MM.1S (cell line): ENCODE results near the gene ATF7.

Experiments used
- DNase-seq: peaks from one replicate; pipeline ENCODE4 v3.0.0-alpha.2; 2015
- H2AFZ ChIP-seq: fragments of 300-600 bp; sonication (generic); 2 replicates; pipeline ENCODE4 v1.6.0; 2016; ENCODE audit warnings: antibody characterized with exemption, low read length
- H3F3A ChIP-seq: fragments of 300-600 bp; sonication (generic); 2 replicates; pipeline ENCODE4 v1.6.1; 2016; ENCODE audit warnings: mild to moderate bottlenecking, antibody characterized with exemption, low read length, moderate library complexity, mixed read lengths; ENCODE audit not compliant: insufficient read depth
- H3K27ac ChIP-seq: fragments of 300-600 bp; sonication (generic); 2 replicates; pipeline ENCODE4 v1.5.1; 2016; ENCODE audit warnings: mild to moderate bottlenecking, low read length
- H3K27me3 ChIP-seq: fragments of 300-600 bp; sonication (generic); replicated peaks from 2 replicates; pipeline ENCODE4 v1.6.0; 2016; ENCODE audit warnings: low read length; ENCODE audit not compliant: insufficient read depth
- H3K36me3 ChIP-seq: fragments of 300-600 bp; sonication (generic); replicated peaks from 2 replicates; pipeline ENCODE4 v1.6.1; 2016; ENCODE audit warnings: mild to moderate bottlenecking, low read length, mixed read lengths; ENCODE audit not compliant: insufficient read depth
- H3K4me1 ChIP-seq: fragments of 300-600 bp; sonication (generic); 2 replicates; pipeline ENCODE4 v1.6.1; 2016; ENCODE audit warnings: low read length, mixed read lengths
- H3K4me2 ChIP-seq: fragments of 300-600 bp; sonication (generic); 2 replicates; pipeline ENCODE4 v1.6.0; 2016; ENCODE audit warnings: low read depth, low read length
- H3K4me3 ChIP-seq: fragments of 300-600 bp; sonication (generic); 2 replicates; pipeline ENCODE4 v1.5.1; 2016; ENCODE audit warnings: low read length, mixed read lengths
- H3K79me2 ChIP-seq: fragments of 300-600 bp; sonication (generic); 2 replicates; pipeline ENCODE4 v1.6.1; 2016; ENCODE audit warnings: mixed run types, low read length, mixed read lengths
- H3K9ac ChIP-seq: fragments of 300-600 bp; sonication (generic); 2 replicates; pipeline ENCODE4 v1.6.1; 2016; ENCODE audit warnings: low read length, mixed read lengths
- H3K9me2 ChIP-seq: fragments of 300-600 bp; sonication (generic); replicated peaks from 2 replicates; pipeline ENCODE4 v1.6.1; 2016; ENCODE audit warnings: mild to moderate bottlenecking, low read length, mixed read lengths; ENCODE audit not compliant: insufficient read depth
- H3K9me3 ChIP-seq: fragments of 300-600 bp; sonication (generic); replicated peaks from 2 replicates; pipeline ENCODE4 v1.6.1; 2016; ENCODE audit warnings: mild to moderate bottlenecking, low read length, mixed read lengths; ENCODE audit not compliant: insufficient read depth
- H4K20me1 ChIP-seq: fragments of 300-600 bp; sonication (generic); 2 replicates; pipeline ENCODE4 v1.6.1; 2016; ENCODE audit warnings: mild to moderate bottlenecking, low read length, moderate library complexity, mixed read lengths; ENCODE audit not compliant: insufficient read depth
- EZH2 ChIP-seq: fragments of 300-600 bp; sonication (generic); optimal IDR thresholded peaks from 2 replicates; pipeline ENCODE3; 2017; ENCODE audit warnings: low read depth, mild to moderate bottlenecking, antibody characterized with exemption, low read length, mixed read lengths
- EZH2phosphoT487 ChIP-seq: fragments of 300-600 bp; sonication (generic); IDR thresholded peaks from 2 replicates; pipeline ENCODE4 v1.6.1; 2018; ENCODE audit warnings: antibody characterized with exemption, low read length
- TF ChIP-seq, protein P1 (sequence below): fragments of 300-600 bp; sonication (generic); IDR thresholded peaks from 2 replicates; pipeline ENCODE4 v1.5.1; 2016; ENCODE audit warnings: antibody characterized with exemption, low read length, mixed read lengths

ATF7 gene

DNA sequence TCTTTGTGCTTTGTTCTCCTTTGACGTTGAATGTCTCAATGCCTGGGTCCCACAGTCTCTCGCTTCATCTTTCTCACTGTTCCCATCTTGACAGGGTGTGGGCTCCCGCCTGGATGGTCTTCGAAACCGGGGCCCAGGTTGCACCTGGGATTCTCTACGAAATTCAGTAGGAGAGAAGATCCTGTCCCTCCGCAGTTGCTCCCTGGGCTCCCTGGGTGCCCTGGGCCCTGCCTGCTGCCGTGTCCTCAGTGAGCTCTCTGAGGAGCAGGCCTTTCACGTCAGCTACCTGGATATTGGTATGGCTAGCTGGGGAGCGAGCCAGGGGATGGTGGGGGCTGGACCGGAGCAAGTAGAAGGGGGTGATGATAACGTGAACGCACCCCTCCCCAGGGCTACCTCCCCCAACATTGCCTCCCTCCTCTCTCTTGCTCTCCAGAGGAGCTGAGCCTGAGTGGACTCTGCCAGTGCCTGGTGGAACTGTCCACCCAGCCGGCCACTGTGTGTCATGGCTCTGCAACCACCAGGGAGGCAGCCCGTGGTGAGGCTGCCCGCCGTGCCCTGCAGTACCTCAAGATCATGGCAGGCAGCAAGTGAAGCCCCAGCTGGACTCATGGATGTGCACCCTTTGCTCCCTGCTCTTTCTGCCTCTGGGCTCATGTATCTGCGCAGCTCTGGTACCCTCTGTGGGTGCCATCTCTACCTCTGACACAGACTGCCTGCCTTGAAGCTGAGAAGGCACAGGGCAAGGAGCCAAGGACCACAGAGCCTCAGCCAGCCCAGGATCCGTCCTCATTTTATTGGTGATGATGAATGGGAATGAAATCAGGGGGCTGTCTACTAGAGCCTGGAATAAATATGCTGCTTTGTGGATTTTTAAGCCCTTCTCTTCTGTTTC is 120.4 kb downstream of the ATF7 start:
- Histone ChIP-seq H3K9ac (no peak overlapping the region), H3K36me3 (no peaks in the 10 kb centered on the region)

DNA sequence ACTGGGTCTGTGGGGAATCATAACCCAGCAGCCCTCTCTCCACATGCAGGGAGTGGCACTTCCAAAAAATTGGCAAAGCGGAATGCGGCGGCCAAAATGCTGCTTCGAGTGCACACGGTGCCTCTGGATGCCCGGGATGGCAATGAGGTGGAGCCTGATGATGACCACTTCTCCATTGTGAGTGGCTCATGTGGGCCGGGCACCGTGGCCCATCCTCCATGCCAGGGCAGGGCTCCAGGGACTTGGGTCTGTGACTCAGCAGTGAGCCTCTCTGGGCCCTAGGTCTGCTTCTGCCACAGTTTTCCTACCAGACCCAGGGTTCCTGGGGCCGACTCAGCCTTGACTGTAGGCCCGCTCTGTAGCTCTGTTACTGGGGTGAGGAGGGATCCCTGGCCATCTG is 121.1 kb downstream of the ATF7 start:
- DNase-seq = no peak
- Histone ChIP-seq H3F3A (peaks cover 5% of the 10 kb centered on the region), H3K79me2 (peaks cover 32% of the 10 kb centered on the region), H3K27me3 (no peaks in the 10 kb centered on the region), H3K4me1 (peaks cover 13% of the 10 kb centered on the region), H3K36me3 (no peaks in the 10 kb centered on the region), H3K27ac (no peak overlapping the region), H3K4me2 (no peak overlapping the region), H3K4me3 (no peak overlapping the region), H3K9me2 (no peaks in the 10 kb centered on the region), H3K9me3 (no peaks in the 10 kb centered on the region), H3K9ac (no peak overlapping the region), H4K20me1 (no peaks in the 10 kb centered on the region), H2AFZ (no peak overlapping the region)
- no peak for TF ChIP-seq EZH2
- TF ChIP-seq, protein P1, sequence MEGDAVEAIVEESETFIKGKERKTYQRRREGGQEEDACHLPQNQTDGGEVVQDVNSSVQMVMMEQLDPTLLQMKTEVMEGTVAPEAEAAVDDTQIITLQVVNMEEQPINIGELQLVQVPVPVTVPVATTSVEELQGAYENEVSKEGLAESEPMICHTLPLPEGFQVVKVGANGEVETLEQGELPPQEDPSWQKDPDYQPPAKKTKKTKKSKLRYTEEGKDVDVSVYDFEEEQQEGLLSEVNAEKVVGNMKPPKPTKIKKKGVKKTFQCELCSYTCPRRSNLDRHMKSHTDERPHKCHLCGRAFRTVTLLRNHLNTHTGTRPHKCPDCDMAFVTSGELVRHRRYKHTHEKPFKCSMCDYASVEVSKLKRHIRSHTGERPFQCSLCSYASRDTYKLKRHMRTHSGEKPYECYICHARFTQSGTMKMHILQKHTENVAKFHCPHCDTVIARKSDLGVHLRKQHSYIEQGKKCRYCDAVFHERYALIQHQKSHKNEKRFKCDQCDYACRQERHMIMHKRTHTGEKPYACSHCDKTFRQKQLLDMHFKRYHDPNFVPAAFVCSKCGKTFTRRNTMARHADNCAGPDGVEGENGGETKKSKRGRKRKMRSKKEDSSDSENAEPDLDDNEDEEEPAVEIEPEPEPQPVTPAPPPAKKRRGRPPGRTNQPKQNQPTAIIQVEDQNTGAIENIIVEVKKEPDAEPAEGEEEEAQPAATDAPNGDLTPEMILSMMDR = no peak
- no peak for TF ChIP-seq EZH2phosphoT487

More for the DNA sequence above, 120.4 kb downstream of the ATF7 start:
- Histone ChIP-seq H3K4me2 (no peak overlapping the region), H3K27ac (no peak overlapping the region), H3K79me2 (peaks cover 30% of the 10 kb centered on the region), H3K9me2 (no peaks in the 10 kb centered on the region), H2AFZ (no peak overlapping the region), H3K9me3 (no peaks in the 10 kb centered on the region), H4K20me1 (no peaks in the 10 kb centered on the region), H3F3A (no peaks in the 10 kb centered on the region; the same call in none of the 2 replicates), H3K4me3 (no peak overlapping the region), H3K4me1 (peaks cover 13% of the 10 kb centered on the region), H3K27me3 (no peaks in the 10 kb centered on the region)
- DNase-seq = no peak
- TF ChIP-seq, protein P1 = no peak
- TF ChIP-seq EZH2phosphoT487 (no peak), EZH2 (no peak)

GRCh38 chr12:53504004-53504920 is 121.9 kb downstream of the ATF7 start:
- peaks cover 9% of the 10 kb centered on the region for H3F3A ChIP-seq
- H3K79me2 ChIP-seq = peaks cover 35% of the 10 kb centered on the region
- no peak for TF ChIP-seq EZH2phosphoT487
- TF ChIP-seq, protein P1 = no peak
- H2AFZ ChIP-seq = no peak overlapping the region
- no peaks in the 10 kb centered on the region for H3K9me2 ChIP-seq
- no peaks in the 10 kb centered on the region for H3K36me3 ChIP-seq
- no peak overlapping the region for H3K9ac ChIP-seq
- no peak for DNase-seq
- no peaks in the 10 kb centered on the region for H3K27me3 ChIP-seq
- no peak overlapping the region for H3K4me3 ChIP-seq
- H3K4me1 ChIP-seq = peaks cover 13% of the 10 kb centered on the region
- no peak overlapping the region for H3K27ac ChIP-seq
- no peak overlapping the region for H3K4me2 ChIP-seq
- H3K9me3 ChIP-seq = no peaks in the 10 kb centered on the region
- H4K20me1 ChIP-seq = no peaks in the 10 kb centered on the region
